ENCODE measurements around the gene FAM240A.

The FAM240A gene

DNA sequence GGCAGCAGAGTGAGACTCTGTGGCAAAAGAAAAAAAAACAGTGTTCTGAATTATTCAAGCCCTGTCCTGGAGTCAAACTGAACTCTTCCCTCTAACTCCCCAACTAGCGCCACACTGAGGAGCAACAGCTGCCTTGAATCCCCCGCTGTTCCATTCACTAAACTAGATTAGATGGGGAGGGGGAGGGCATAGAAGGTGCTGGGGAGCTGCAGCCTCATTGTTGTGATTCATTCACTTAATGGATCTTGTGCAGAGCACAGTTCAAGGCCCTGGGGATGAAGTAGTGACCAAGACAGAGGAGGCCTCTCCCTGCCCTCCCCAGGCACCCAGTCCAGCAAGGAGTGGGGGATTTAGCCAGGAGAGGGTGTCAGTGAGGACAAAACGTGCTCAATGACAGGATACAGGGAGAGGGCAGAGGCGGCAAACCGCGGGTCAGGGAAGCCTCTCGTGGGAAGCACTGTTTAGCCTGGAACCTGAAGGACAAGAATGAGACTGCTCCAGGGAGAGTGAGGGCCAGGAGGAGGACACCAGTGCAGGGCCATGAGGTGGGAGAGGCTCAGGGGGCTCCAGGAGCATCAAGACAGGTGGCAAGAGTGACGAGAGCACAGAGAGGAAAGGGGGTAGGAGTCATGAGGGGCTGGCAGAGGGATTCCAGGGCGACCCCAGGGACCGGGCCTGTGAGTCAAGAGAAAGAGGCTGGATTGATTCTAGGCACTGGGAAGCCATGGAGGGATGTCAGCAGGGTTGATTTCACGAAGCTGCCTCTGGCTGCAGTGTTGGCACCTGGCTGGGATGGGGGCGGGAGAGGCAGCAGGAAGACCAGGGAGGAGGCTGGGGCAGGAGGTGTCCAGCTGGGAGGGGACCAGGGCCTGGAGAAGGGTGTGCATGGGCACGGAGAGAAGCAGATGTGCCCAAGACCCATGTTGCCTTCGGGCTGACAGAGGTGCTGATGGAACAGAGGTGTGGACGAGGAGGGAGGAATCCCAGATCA, 49.7 kb downstream of the FAM240A start:
- DNase-seq (ENCODE audit: low read depth): no peak
- TF ChIP-seq, protein P1, sequence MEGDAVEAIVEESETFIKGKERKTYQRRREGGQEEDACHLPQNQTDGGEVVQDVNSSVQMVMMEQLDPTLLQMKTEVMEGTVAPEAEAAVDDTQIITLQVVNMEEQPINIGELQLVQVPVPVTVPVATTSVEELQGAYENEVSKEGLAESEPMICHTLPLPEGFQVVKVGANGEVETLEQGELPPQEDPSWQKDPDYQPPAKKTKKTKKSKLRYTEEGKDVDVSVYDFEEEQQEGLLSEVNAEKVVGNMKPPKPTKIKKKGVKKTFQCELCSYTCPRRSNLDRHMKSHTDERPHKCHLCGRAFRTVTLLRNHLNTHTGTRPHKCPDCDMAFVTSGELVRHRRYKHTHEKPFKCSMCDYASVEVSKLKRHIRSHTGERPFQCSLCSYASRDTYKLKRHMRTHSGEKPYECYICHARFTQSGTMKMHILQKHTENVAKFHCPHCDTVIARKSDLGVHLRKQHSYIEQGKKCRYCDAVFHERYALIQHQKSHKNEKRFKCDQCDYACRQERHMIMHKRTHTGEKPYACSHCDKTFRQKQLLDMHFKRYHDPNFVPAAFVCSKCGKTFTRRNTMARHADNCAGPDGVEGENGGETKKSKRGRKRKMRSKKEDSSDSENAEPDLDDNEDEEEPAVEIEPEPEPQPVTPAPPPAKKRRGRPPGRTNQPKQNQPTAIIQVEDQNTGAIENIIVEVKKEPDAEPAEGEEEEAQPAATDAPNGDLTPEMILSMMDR (IDR thresholded peaks at IDR 0.05; ENCODE audit: control insufficient read depth, insufficient read depth, low read depth, low read length, missing control alignments): no peak
- no peak overlapping the region for H3K4me3 ChIP-seq (ENCODE audit: control insufficient read depth, low read depth, low read length)

DNA sequence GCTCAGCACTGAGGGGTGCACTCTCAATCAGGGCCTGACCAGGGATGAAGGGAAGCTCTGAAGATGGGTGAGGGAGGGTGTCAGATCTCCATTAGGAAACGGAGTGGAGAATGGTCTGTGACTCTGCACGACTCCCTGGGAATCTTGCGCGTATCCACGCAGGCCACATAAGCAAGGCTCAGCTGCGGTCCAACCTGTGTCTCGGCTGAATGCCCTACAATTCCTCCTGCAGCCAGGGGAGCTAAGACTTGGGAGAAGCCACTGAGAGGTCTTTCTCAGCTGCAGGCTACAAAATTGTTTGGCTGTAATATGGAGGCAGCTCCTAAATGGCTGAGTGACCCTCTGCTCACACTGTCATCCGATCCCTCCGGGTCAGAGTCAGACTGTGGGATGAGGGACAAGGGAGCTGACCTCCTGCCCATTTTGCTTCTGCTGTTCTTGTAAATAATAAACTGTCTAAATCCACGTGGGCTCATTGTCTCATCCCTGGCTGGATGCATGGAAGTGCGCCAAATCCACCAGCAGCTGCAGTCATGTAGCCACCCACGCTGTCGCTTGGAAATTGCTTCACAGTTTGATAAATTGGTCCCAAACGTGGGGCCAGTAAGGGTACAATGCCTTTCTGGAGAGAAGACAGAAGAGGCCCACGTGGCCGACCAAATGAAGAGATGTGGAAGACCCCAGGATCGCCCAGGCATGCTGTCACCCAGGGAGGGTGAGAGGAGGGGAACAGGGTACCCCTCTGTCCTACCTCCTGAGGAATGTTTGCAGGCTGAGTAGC, 50.6 kb downstream of the FAM240A start:
- no peak for DNase-seq (ENCODE audit: low read depth)
- H3K4me3 ChIP-seq (ENCODE audit: control insufficient read depth, low read depth, low read length): no peak overlapping the region
- TF ChIP-seq, protein P1 (IDR thresholded peaks at IDR 0.05; ENCODE audit: control insufficient read depth, insufficient read depth, low read depth, low read length, missing control alignments): no peak

DNA sequence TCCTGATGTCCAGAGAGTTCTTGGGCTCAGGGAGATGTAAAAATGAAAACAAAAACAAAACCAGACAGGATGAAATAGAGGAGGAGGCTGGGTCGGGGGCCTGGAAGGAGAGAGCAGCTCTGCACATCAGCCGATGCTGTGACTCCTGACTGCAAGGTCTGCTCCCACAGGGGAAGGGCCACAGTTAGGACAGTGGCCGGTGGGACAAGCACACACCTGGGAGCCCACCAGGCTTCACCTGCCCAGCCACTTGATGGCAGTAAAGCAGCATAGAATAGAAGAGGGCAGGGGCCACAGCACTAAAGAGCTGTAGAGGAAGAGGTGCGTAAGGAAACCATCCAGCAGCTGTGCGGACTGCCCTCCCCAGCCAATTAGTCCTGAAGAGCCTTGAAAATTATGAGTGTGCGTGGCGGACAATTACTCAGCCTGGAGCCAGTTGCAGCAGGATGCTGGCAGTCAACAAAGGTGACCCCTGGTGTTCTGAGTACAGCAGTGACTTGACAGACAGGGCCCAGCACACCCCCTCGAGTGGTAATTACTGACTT, 51.3 kb downstream of the FAM240A start:
- TF ChIP-seq, protein P1 (IDR thresholded peaks at IDR 0.05; ENCODE audit: control insufficient read depth, insufficient read depth, low read depth, low read length, missing control alignments): peak; percentile 11
- DNase-seq (ENCODE audit: low read depth): no peak
- H3K4me3 ChIP-seq (ENCODE audit: control insufficient read depth, low read depth, low read length): no peak overlapping the region

GRCh38 chr3:46664188-46664970, 52.1 kb downstream of the FAM240A start:
- TF ChIP-seq, protein P1 (IDR thresholded peaks at IDR 0.05; ENCODE audit: control insufficient read depth, insufficient read depth, low read depth, low read length, missing control alignments): no peak
- DNase-seq (ENCODE audit: low read depth): no peak
- H3K4me3 ChIP-seq (ENCODE audit: control insufficient read depth, low read depth, low read length): no peak overlapping the region

- TF ChIP-seq, protein P1 (IDR thresholded peaks at IDR 0.05; ENCODE audit: control insufficient read depth, insufficient read depth, low read depth, low read length, missing control alignments): no peak
- DNase-seq (ENCODE audit: low read depth): no peak
- H3K4me3 ChIP-seq (ENCODE audit: control insufficient read depth, low read depth, low read length): no peak overlapping the region
Measured at GRCh38 chr3:46664971-46665762, 52.8 kb downstream of the FAM240A start.
